GM12878 (cell line): Measurements from ENCODE around the gene KIF6. TPM values are rescaled to one million over a fixed set of nuclear protein-coding genes. Genes with fewer than 3 reads are reported as not detected.

Experiments used
- ATAC-seq: fragments of 200-7000 bp; cut with Tn5 transposase; 3 replicates; pipeline ENCODE4 v1.9.1; 2020; ENCODE audit warnings: mild to moderate bottlenecking, moderate library complexity
- BruUV-seq: library from RNA; stranded (reverse); fragments of 400-500 nt; replicated peaks from 2 replicates; lab custom pipeline; 2021; lab: Mats Ljungman, UMichigan
- CTCF ChIA-PET: fragments of 300-600 bp; sonication (Branson Sonifier 250); formaldehyde crosslinking; extraction: SDS; loops from one replicate; lab custom pipeline; 2021; ENCODE audit warnings: inconsistent platforms; lab: Yijun Ruan, JAX
- POLR2A ChIA-PET: fragments of 350-600 bp; formaldehyde crosslinking; extraction: SDS; loops from one replicate; lab custom pipeline; 2021; ENCODE audit warnings: inconsistent platforms; lab: Charles Lee
- RAD21 ChIA-PET: fragments of 300-600 bp; sonication (Branson Sonifier 250); formaldehyde crosslinking; loops from one replicate; lab custom pipeline; 2023; ENCODE audit warnings: antibody characterized with exemption; ENCODE audit not compliant: unreplicated experiment; lab: Charles Lee
- SMC1A ChIA-PET: fragments of 300-600 bp; sonication (Branson Sonifier 250); formaldehyde crosslinking; loops from one replicate; lab custom pipeline; 2023; ENCODE audit not compliant: unreplicated experiment, uncharacterized antibody; lab: Charles Lee
- DNase-seq: peaks from one replicate; pipeline ENCODE4 v3.0.0-alpha.2; 2011; ENCODE audit warnings: low read depth, low spot score
- FAIRE-seq: peaks from 3 replicates; lab custom pipeline; 2011; peaks lifted over from hg19 to GRCh38; lab: Jason Lieb, UNC
- H2AFZ ChIP-seq: 2 replicates; pipeline ENCODE4 v1.6.0; 2011; ENCODE audit warnings: low read depth, low read length, control low read depth; ENCODE audit not compliant: control insufficient read depth
- H3K27ac ChIP-seq: 2 replicates; pipeline ENCODE4 v1.5.1; 2011; ENCODE audit warnings: control low read depth; ENCODE audit not compliant: control insufficient read depth, insufficient read depth
- H3K27me3 ChIP-seq, 2 experiments: replicated peaks in 1 of 2; 2 replicates each; pipeline versions ENCODE4 v1.6.0 to v1.6.1; 2011; ENCODE audit warnings: low read length in 1 of 2; ENCODE audit not compliant: control insufficient read depth in 2 of 2, insufficient read depth in 2 of 2
- H3K36me3 ChIP-seq, 2 experiments: 2 replicates each; pipeline ENCODE4 v1.5.1; 2011; ENCODE audit warnings: low read length in 1 of 2; ENCODE audit not compliant: control insufficient read depth in 2 of 2, insufficient read depth in 2 of 2
- H3K4me1 ChIP-seq: 2 replicates; pipeline ENCODE4 v1.6.1; 2011; ENCODE audit warnings: mild to moderate bottlenecking, low read length, moderate library complexity, mixed read lengths; ENCODE audit not compliant: control insufficient read depth, insufficient read depth
- H3K4me2 ChIP-seq: 2 replicates; pipeline ENCODE4 v1.6.0; 2011; ENCODE audit warnings: control low read depth; ENCODE audit not compliant: control insufficient read depth, insufficient read depth
- H3K4me3 ChIP-seq: fragments of 200-600 bp; sonication (generic); 2 replicates; pipeline ENCODE4 v1.5.1; 2016
- H3K79me2 ChIP-seq: 2 replicates; pipeline ENCODE4 v1.6.0; 2011; ENCODE audit warnings: low read length; ENCODE audit not compliant: control insufficient read depth, insufficient read depth
- H3K9ac ChIP-seq: 2 replicates; pipeline ENCODE4 v1.8.0; 2011; ENCODE audit warnings: low read length, control low read depth, mixed read lengths; ENCODE audit not compliant: control insufficient read depth, insufficient read depth
- H3K9me3 ChIP-seq: replicated peaks from 3 replicates; pipeline ENCODE4 v1.5.1; 2011; ENCODE audit warnings: mild to moderate bottlenecking, low read length; ENCODE audit not compliant: control insufficient read depth, insufficient read depth
- H4K20me1 ChIP-seq: 2 replicates; pipeline ENCODE4 v1.6.0; 2011; ENCODE audit not compliant: control insufficient read depth, insufficient read depth
- BCLAF1 ChIP-seq: fragments of 450-650 bp; IDR thresholded peaks from 2 replicates; pipeline ENCODE4 v1.6.1; 2017; ENCODE audit warnings: antibody characterized with exemption, mild to moderate bottlenecking, moderate library complexity
- DPF2 ChIP-seq: fragments of 450-650 bp; IDR thresholded peaks from 2 replicates; pipeline ENCODE4 v1.6.1; 2017; ENCODE audit warnings: mild to moderate bottlenecking
- FOXK2 ChIP-seq: fragments of 450-650 bp; IDR thresholded peaks from 2 replicates; pipeline ENCODE4 v1.6.1; 2017; ENCODE audit warnings: mild to moderate bottlenecking, moderate library complexity
- MEF2A ChIP-seq: IDR thresholded peaks from 2 replicates; pipeline ENCODE4 v1.6.1; 2011; ENCODE audit warnings: low read depth, mild to moderate bottlenecking, low read length, moderate library complexity; ENCODE audit not compliant: insufficient read depth
- NR2F1 ChIP-seq: fragments of 450-650 bp; conservative IDR thresholded peaks from 2 replicates; pipeline ENCODE4 v1.6.1; 2017; ENCODE audit warnings: mild to moderate bottlenecking
- PKNOX1 ChIP-seq: fragments of 450-650 bp; IDR thresholded peaks from 2 replicates; pipeline ENCODE4 v1.6.1; 2016; ENCODE audit warnings: mild to moderate bottlenecking
- POLR2AphosphoS2 ChIP-seq: IDR thresholded peaks from 2 replicates; pipeline ENCODE4 v1.6.1; 2011; ENCODE audit warnings: low read depth, mild to moderate bottlenecking, low read length, improper control_type of control experiment, moderate library complexity
- RUNX3 ChIP-seq: IDR thresholded peaks from 2 replicates; pipeline ENCODE4 v1.6.1; 2012; ENCODE audit warnings: low read length, inconsistent platforms
- SIN3A ChIP-seq: IDR thresholded peaks from 2 replicates; pipeline ENCODE4 v1.6.1; 2012; ENCODE audit warnings: low read depth, low read length, improper control_type of control experiment
- SMAD5 ChIP-seq: IDR thresholded peaks from 2 replicates; pipeline ENCODE4 v1.6.1; 2016; ENCODE audit warnings: antibody characterized with exemption, low read depth
- SMARCA5 ChIP-seq: fragments of 450-650 bp; IDR thresholded peaks from 2 replicates; pipeline ENCODE4 v1.6.1; 2017; ENCODE audit warnings: mild to moderate bottlenecking
- YBX1 ChIP-seq: fragments of 450-650 bp; IDR thresholded peaks from 2 replicates; pipeline ENCODE4 v1.6.1; 2016; ENCODE audit warnings: antibody characterized with exemption
- ZBTB4 ChIP-seq: fragments of 450-650 bp; formaldehyde crosslinking; IDR thresholded peaks from 2 replicates; pipeline ENCODE4 v1.4.0; 2022; ENCODE audit warnings: mild to moderate bottlenecking, moderate library complexity
- in situ Hi-C: fragments of 300-500 bp; cut with MboI; formaldehyde crosslinking; loops from 9 replicates; pipeline ENCODE4 v1.14.3; 2018; ENCODE audit warnings: mixed read lengths
- intact Hi-C: fragments of 100-400 bp; cut with micrococcal nuclease; formaldehyde crosslinking; loops from one replicate; pipeline ENCODE4 v1.14.2; 2022; ENCODE audit not compliant: unreplicated experiment
- polyA plus RNA-seq, 11 experiments: library from polyadenylated mRNA; depleted of rRNA in 4 of 11; unstranded in 6 of 11; stranded (reverse) in 5 of 11; fragments of >200 nt; fragmentation: Nextera tagmentation in 4 of 11; fragmentation: Illumina TruSeq in 1 of 11; extraction: Ambion mirVana in 4 of 11; extraction: Trizol in 1 of 11; gene quantifications; 1 replicate in 1 of 11; 2 replicates in 10 of 11; pipeline versions ENCODE4 v1.2.1 to v1.2.3, GENCODE V29; 2011 to 2016; ENCODE audit warnings: inconsistent platforms in 2 of 11, missing spikeins in 2 of 11, low read depth in 1 of 11
- total RNA-seq, 4 experiments: library from RNA; depleted of rRNA in 3 of 4; stranded (reverse); fragments of >200 nt in 3 of 4; fragmentation: Illumina TruSeq in 1 of 4; extraction: Trizol in 1 of 4; gene quantifications; 2 replicates each; pipeline versions ENCODE4 v1.2.1 to v1.2.3, GENCODE V29; 2013 to 2021
- TF ChIP-seq, protein P1 (sequence below): IDR thresholded peaks from 2 replicates; pipeline ENCODE4 v1.6.1; 2012; ENCODE audit warnings: low read length, inconsistent platforms
- TF ChIP-seq, protein P2 (sequence below): IDR thresholded peaks from 2 replicates; pipeline ENCODE4 v1.6.1; 2011; ENCODE audit warnings: borderline replicate concordance, low read depth, mild to moderate bottlenecking, moderate library complexity, mixed read lengths, low read length; ENCODE audit not compliant: insufficient read depth; ENCODE audit errors: extremely low read length

The KIF6 gene
- total and polyA plus RNA-seq, 10 of the 15 experiments (the other 5 are each of a cell fraction or from before 2014, with no cell fraction given): 0.09 to 1.0 (median 0.28) TPM

DNA sequence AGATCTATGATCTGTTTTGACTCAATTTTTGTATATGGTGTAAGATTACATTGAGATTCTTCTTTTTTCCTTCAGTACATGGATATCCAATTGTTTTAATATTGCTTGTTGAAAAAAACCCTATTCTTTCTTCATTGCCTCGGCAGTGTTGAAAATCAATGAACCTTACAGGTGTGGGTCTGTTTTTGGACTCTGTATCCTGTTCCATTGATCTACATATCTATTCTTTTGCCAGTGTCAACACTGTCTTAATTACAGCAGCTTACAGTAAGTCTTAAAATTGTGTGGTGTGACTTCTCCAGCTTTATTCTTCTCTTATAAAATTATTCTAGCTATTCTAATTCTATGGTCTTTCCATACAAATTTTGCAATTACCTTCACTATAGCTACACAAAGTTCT lies 320.9 kb downstream of the KIF6 start (continued):
- TF ChIP-seq, protein P1, sequence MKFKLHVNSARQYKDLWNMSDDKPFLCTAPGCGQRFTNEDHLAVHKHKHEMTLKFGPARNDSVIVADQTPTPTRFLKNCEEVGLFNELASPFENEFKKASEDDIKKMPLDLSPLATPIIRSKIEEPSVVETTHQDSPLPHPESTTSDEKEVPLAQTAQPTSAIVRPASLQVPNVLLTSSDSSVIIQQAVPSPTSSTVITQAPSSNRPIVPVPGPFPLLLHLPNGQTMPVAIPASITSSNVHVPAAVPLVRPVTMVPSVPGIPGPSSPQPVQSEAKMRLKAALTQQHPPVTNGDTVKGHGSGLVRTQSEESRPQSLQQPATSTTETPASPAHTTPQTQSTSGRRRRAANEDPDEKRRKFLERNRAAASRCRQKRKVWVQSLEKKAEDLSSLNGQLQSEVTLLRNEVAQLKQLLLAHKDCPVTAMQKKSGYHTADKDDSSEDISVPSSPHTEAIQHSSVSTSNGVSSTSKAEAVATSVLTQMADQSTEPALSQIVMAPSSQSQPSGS: no peak
- TF ChIP-seq FOXK2 (no peak), PKNOX1 (no peak), SIN3A (no peak), POLR2AphosphoS2 (no peak), MEF2A (no peak), SMARCA5 (no peak)

DNA sequence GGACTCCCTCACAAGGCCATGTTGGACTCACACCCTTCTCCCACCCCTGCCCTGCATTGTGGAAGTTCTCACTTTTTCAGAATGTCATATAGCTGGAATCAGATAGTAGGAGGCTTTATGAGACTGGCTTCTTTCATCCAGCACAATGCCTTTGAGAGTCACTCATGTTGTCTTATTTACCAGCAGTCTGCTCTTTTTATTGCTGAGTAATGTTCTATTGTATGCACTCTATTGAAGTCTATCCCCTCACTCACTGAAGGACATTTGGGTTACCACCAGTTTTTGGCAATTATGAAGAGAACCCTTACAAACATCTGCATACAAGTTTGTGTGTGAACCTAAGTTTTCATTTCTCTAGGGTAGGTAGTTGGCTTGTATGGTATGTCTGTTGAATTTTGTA lies 321.9 kb downstream of the KIF6 start:
- DNase-seq: no peak
- RAD21 ChIA-PET: no interaction called here
- Histone ChIP-seq H3K79me2 (no peaks in the 10 kb centered on the region), H3K9me3 (no peaks in the 10 kb centered on the region), H3K27ac (no peak overlapping the region), H3K4me2 (no peak overlapping the region), H2AFZ (no peak overlapping the region), H3K36me3 (no peaks in the 10 kb centered on the region), H3K4me1 (peaks cover 3% of the 10 kb centered on the region), H3K4me3 (no peak overlapping the region), H3K27me3 (no peaks in the 10 kb centered on the region), H4K20me1 (no peaks in the 10 kb centered on the region), H3K9ac (no peak overlapping the region)
- ATAC-seq: no peak
- BruUV-seq: no TSS peak
- CTCF ChIA-PET: no interaction called here
- FAIRE-seq: no peak
- POLR2A ChIA-PET: interaction anchor here (1.2 kb wide), 1 partner anchor 8 kb away, joined by 3 read pairs; no protein-coding TSS in a partner anchor
- SMC1A ChIA-PET: interaction anchor here (0.8 kb wide), 1 partner anchor 9 kb away, joined by 6 read pairs; no protein-coding TSS in a partner anchor
- intact Hi-C loops: no loop called here
- in situ Hi-C loops: no loop called here
- TF ChIP-seq DPF2 (no peak), SMAD5 (no peak), ZBTB4 (CRISPR knock-in tag) (no peak), NR2F1 (no peak), RUNX3 (no peak), YBX1 (no peak), BCLAF1 (no peak)
- TF ChIP-seq, protein P2, sequence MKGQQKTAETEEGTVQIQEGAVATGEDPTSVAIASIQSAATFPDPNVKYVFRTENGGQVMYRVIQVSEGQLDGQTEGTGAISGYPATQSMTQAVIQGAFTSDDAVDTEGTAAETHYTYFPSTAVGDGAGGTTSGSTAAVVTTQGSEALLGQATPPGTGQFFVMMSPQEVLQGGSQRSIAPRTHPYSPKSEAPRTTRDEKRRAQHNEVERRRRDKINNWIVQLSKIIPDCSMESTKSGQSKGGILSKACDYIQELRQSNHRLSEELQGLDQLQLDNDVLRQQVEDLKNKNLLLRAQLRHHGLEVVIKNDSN: no peak
